Neural progenitor cell (in vitro differentiated cells): ENCODE results near the gene ACY1. TPM values are rescaled to one million over a fixed set of nuclear protein-coding genes. Genes with fewer than 3 reads are reported as not detected.

ENCODE experiments used
- DNase-seq: peaks from one replicate; pipeline ENCODE4 v3.0.0-alpha.2; 2016; ENCODE audit warnings: low spot score
- H2AFZ ChIP-seq: fragments of 200-600 bp; sonication (generic); replicated peaks from 2 replicates; pipeline ENCODE4 v1.6.1; 2016; ENCODE audit warnings: antibody characterized with exemption
- H3F3A ChIP-seq: fragments of 200-600 bp; sonication (generic); 2 replicates; pipeline ENCODE4 v1.6.1; 2016; ENCODE audit warnings: antibody characterized with exemption, low read depth
- H3K27ac ChIP-seq: fragments of 200-600 bp; sonication (generic); 2 replicates; pipeline ENCODE4 v1.5.1; 2016; ENCODE audit warnings: mild to moderate bottlenecking
- H3K27me3 ChIP-seq: fragments of 200-600 bp; sonication (generic); 2 replicates; pipeline ENCODE4 v1.6.1; 2016; ENCODE audit warnings: mild to moderate bottlenecking, moderate library complexity
- H3K36me3 ChIP-seq: fragments of 200-600 bp; sonication (generic); 2 replicates; pipeline ENCODE4 v1.5.1; 2016
- H3K4me1 ChIP-seq: fragments of 200-600 bp; sonication (generic); 2 replicates; pipeline ENCODE4 v1.6.1; 2016; ENCODE audit warnings: mixed run types
- H3K4me2 ChIP-seq: fragments of 200-600 bp; sonication (generic); 2 replicates; pipeline ENCODE4 v1.6.1; 2016
- H3K4me3 ChIP-seq: fragments of 200-600 bp; sonication (generic); 2 replicates; pipeline ENCODE4 v1.5.1; 2016
- H3K79me2 ChIP-seq: fragments of 200-600 bp; sonication (generic); 2 replicates; pipeline ENCODE4 v1.6.1; 2016; ENCODE audit warnings: low read depth
- H3K9ac ChIP-seq: fragments of 200-600 bp; sonication (generic); 2 replicates; pipeline ENCODE4 v1.6.1; 2016
- H3K9me3 ChIP-seq: fragments of 200-600 bp; sonication (generic); 2 replicates; pipeline ENCODE4 v1.5.1; 2016; ENCODE audit warnings: low read depth
- H4K20me1 ChIP-seq: fragments of 200-600 bp; sonication (generic); 2 replicates; pipeline ENCODE4 v1.6.1; 2016; ENCODE audit warnings: low read depth
- H3K27ac Mint-ChIP-seq: 3 replicates; pipeline ENCODE4 v1.8.0; 2021; ENCODE audit warnings: mixed read lengths
- H3K27me3 Mint-ChIP-seq: 2 replicates; pipeline ENCODE4 v1.8.0; 2022; ENCODE audit warnings: low read depth, mild to moderate bottlenecking, inconsistent platforms, moderate library complexity, mixed read lengths; ENCODE audit not compliant: insufficient read depth
- H3K36me3 Mint-ChIP-seq: 3 replicates; pipeline ENCODE4 v1.8.0; 2021; ENCODE audit warnings: mixed read lengths
- H3K4me1 Mint-ChIP-seq: 3 replicates; pipeline ENCODE4 v1.8.0; 2021; ENCODE audit warnings: mixed read lengths
- H3K4me3 Mint-ChIP-seq: 3 replicates; pipeline ENCODE4 v1.8.0; 2021; ENCODE audit warnings: mild to moderate bottlenecking, moderate library complexity, mixed read lengths
- H3K9me3 Mint-ChIP-seq: 3 replicates; pipeline ENCODE4 v1.8.0; 2020; ENCODE audit warnings: mixed read lengths
- CTCF ChIP-seq: fragments of 200-600 bp; sonication (generic); IDR thresholded peaks from 2 replicates; pipeline ENCODE4 v1.5.1; 2017; ENCODE audit warnings: antibody characterized with exemption, mild to moderate bottlenecking
- EZH2 ChIP-seq: fragments of 200-600 bp; sonication (generic); IDR thresholded peaks from 2 replicates; pipeline ENCODE4 v1.6.1; 2017; ENCODE audit warnings: antibody characterized with exemption, mild to moderate bottlenecking, moderate library complexity
- EZH2phosphoT487 ChIP-seq: fragments of 200-600 bp; sonication (generic); IDR thresholded peaks from 2 replicates; pipeline ENCODE4 v1.6.1; 2017; ENCODE audit warnings: antibody characterized with exemption
- total RNA-seq: library from RNA; depleted of rRNA; stranded (reverse); fragments of >200 nt; gene quantifications from 2 replicates; pipeline ENCODE4 v1.2.3, GENCODE V29; 2015; ENCODE audit warnings: low replicate concordance

ACY1 gene
- total RNA-seq, 1 donor from 2014 or later: 17.3 TPM

DNA sequence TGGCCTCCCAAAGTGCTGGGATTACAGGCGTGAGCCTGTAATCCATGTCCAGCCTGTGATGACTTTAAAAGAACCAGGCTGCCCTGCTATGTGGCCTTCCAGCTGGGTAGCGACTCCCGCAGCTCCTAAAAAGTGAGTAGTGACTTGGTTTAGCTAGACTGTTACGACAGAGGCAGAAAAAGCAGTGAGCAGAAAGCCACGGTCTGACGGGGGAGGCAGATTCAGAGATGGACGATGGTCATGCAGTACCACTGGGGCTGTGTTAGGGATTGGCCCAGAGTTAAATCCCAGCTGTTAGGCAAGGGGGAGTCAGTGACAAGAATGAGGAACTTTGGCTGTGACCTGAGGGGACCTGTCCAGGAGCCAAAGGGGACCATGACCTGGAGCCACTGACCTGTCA is 15.4 kb downstream of the ACY1 start:
- Histone ChIP-seq H3K27me3 (no peaks in the 10 kb centered on the region), H3K4me2 (no peak overlapping the region), H3K4me3 (no peak overlapping the region), H3K36me3 (peaks cover 8% of the 10 kb centered on the region), H3F3A (peaks cover 35% of the 10 kb centered on the region), H3K9me3 (no peaks in the 10 kb centered on the region), H3K27ac (no peak overlapping the region), H2AFZ (no peak overlapping the region), H4K20me1 (peaks cover 13% of the 10 kb centered on the region), H3K79me2 (peaks cover 20% of the 10 kb centered on the region), H3K4me1 (peaks cover 33% of the 10 kb centered on the region), H3K9ac (no peak overlapping the region)
- Mint-ChIP-seq H3K9me3 (peaks cover 2% of the 10 kb centered on the region), H3K36me3 (peaks cover 17% of the 10 kb centered on the region), H3K4me1 (peaks cover 50% of the 10 kb centered on the region), H3K4me3 (no peak overlapping the region), H3K27me3 (peaks cover 4% of the 10 kb centered on the region), H3K27ac (no peak overlapping the region)
- TF ChIP-seq EZH2: no peak
- TF ChIP-seq EZH2phosphoT487: no peak
- TF ChIP-seq CTCF: no peak
- DNase-seq: no peak

GRCh38 chr3:51999846-52000245 is 16.5 kb downstream of the ACY1 start:
- H3K9me3 Mint-ChIP-seq: peaks cover 2% of the 10 kb centered on the region
- peaks cover 3% of the 10 kb centered on the region for H4K20me1 ChIP-seq
- H3K27ac Mint-ChIP-seq: no peak overlapping the region

DNA sequence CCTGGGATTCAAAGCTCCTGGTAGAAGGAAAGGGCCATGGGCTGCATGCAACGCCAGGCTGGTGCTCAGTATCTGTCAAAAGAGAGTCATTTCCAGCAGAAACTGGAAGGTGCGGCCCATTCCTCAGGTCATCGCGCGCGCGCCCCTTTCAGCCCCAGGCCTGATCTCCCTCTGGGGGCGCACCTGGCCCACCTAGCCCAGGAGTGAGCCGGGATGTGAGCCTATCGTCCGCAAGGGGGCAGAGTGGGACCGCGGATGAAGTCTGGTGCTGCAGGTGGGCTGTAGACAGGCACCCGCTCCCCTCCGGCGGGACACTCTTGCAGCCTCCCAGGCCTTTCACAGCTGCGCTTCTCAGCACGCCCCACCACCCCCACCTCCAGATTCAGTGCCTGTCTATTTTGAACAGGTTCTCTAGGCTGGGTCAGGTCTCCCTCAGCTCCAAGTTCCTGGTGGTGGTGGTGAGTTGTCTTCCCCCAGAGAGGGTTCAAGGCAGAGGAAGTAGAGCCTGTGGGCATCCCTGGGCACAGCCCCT is 18.2 kb downstream of the ACY1 start:
- no peak overlapping the region for H3K27ac ChIP-seq
- H3K9me3 Mint-ChIP-seq: no peaks in the 10 kb centered on the region
- peaks cover 61% of the 10 kb centered on the region for H3K4me1 Mint-ChIP-seq
- H3K4me1 ChIP-seq: peaks cover 47% of the 10 kb centered on the region
- DNase-seq: peak; percentile 94
- no peak overlapping the region for H3K9ac ChIP-seq
- H3K36me3 ChIP-seq: no peaks in the 10 kb centered on the region
- no peaks in the 10 kb centered on the region for H3K27me3 ChIP-seq
- H2AFZ ChIP-seq: no peak overlapping the region
- no peaks in the 10 kb centered on the region for H4K20me1 ChIP-seq
- H3K4me3 ChIP-seq: no peak overlapping the region
- no peaks in the 10 kb centered on the region for H3K79me2 ChIP-seq
- peak overlapping the region; percentile 72 for H3K4me2 ChIP-seq
- H3K27me3 Mint-ChIP-seq: peaks cover 3% of the 10 kb centered on the region
- peak overlapping the region; percentile 79 for H3K4me3 Mint-ChIP-seq
- H3K9me3 ChIP-seq: no peaks in the 10 kb centered on the region
- peaks cover 28% of the 10 kb centered on the region for H3F3A ChIP-seq
- peak overlapping the region; percentile 99 for H3K27ac Mint-ChIP-seq
- TF ChIP-seq EZH2phosphoT487 (no peak), CTCF (peak; percentile 96)
- no peaks in the 10 kb centered on the region for H3K36me3 Mint-ChIP-seq

More at GRCh38 chr3:51999846-52000245, 16.5 kb downstream of the ACY1 start:
- H3K9ac ChIP-seq: no peak overlapping the region
- no peak for DNase-seq
- H3F3A ChIP-seq: peaks cover 27% of the 10 kb centered on the region
- H3K4me1 ChIP-seq: peaks cover 33% of the 10 kb centered on the region
- H3K9me3 ChIP-seq: no peaks in the 10 kb centered on the region
- no peaks in the 10 kb centered on the region for H3K36me3 ChIP-seq
- H3K79me2 ChIP-seq: peaks cover 9% of the 10 kb centered on the region
- no peaks in the 10 kb centered on the region for H3K27me3 ChIP-seq
- TF ChIP-seq CTCF (no peak), EZH2 (no peak), EZH2phosphoT487 (no peak)
- H3K27me3 Mint-ChIP-seq: peaks cover 4% of the 10 kb centered on the region
- H3K4me1 Mint-ChIP-seq: peaks cover 54% of the 10 kb centered on the region
- peaks cover 6% of the 10 kb centered on the region for H3K36me3 Mint-ChIP-seq
- H3K4me3 ChIP-seq: no peak overlapping the region
- no peak overlapping the region for H3K4me3 Mint-ChIP-seq
- H3K27ac ChIP-seq: no peak overlapping the region
- no peak overlapping the region for H2AFZ ChIP-seq
- H3K4me2 ChIP-seq: no peak overlapping the region
